G401 (cell line): ENCODE measurements around the gene SETD5. TPM values are rescaled to one million over a fixed set of nuclear protein-coding genes. Genes with fewer than 3 reads are reported as not detected.

Experiments used
- DNase-seq: peaks from one replicate; pipeline ENCODE4 v3.0.0-alpha.2; 2015; ENCODE audit warnings: low spot score
- in situ Hi-C: cut with HindIII; loops from 2 replicates; pipeline ENCODE4 v1.10.0; 2016; ENCODE audit warnings: low sequenced_read_pairs, mixed read lengths
- total RNA-seq: library from RNA; depleted of rRNA; stranded (reverse); fragments of >200 nt; shearing (Covaris generic); gene quantifications from 2 replicates; pipeline ENCODE4 v1.2.3, GENCODE V29; 2014

The SETD5 gene
- total RNA-seq, 1 experiment from 2014 or later = 60.6 TPM

DNA sequence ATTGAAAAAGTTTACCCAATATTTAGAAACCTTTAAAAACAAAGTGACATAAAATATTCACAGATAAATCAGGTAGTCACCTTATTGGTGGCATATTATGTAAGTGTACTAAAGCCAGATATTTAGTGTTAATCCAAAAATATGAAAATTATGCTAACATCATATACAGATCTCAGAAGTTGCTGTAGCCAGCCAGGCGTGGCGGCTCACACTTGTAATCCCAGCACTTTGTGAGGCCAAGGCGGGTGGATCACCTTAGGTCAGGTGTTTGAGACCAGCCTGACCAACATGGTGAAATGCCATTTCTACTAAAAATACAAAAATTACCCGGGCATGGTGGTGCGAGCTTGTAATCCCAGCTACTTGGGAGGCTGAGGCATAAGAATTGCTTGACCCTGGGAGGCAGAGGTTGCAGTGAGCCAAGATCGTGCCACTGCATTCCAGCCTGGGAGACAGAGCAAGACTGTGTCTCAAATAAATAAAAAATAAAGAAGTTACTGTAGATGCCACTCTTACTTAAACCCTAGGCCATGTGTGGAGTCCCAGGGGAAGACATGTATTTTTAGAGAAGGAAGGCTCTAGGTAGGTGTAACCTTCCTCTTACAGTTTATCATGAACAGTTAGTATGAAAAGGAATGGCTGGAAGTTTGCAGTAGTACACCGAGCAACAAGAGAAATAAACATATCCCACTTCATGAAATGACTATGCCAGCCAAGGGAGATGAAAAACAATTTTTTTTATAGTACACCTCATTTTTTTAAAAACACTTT, 9.6 kb downstream of the SETD5 start:
- DNase-seq = no peak
- in situ Hi-C loops = no loop called here

DNA sequence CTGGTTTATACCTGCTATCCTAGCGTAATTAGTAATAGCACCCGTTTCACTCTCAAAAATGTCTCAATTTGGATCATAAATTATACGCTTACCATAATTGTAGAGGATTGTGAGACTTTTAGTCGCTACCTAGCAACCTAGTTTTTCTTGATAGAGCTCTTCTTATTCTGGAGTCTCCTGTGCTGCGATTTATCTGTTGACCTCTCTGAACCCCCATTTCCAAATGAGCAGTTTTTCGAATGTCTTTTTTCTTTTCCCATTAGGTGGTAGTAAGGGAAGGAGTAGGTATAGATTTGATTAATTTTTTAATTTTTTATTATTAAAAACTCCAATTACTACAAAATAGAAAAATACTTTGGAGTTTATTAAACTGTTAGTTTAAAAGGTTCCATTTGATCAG, 10.6 kb downstream of the SETD5 start:
- in situ Hi-C loops = no loop called here
- no peak for DNase-seq

DNA sequence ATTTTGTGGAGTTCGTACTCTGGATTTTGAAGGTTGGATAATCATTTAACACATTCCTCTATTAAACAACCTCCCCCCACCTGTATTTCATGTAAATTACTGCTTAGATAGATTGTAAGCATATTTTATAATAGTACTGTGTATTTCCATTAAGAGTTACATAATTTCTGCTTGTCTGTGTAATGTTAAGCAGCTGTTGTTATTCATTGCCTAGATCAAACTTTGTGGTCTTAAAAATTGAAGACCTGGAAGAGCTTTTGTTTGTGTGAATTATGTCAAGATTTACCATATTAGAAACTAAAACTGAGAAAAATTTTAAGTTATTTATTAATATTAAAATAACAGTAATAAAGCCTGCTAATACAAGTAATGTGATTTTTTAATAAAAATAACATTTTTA, 11.1 kb downstream of the SETD5 start:
- in situ Hi-C loops = no loop called here
- no peak for DNase-seq

DNA sequence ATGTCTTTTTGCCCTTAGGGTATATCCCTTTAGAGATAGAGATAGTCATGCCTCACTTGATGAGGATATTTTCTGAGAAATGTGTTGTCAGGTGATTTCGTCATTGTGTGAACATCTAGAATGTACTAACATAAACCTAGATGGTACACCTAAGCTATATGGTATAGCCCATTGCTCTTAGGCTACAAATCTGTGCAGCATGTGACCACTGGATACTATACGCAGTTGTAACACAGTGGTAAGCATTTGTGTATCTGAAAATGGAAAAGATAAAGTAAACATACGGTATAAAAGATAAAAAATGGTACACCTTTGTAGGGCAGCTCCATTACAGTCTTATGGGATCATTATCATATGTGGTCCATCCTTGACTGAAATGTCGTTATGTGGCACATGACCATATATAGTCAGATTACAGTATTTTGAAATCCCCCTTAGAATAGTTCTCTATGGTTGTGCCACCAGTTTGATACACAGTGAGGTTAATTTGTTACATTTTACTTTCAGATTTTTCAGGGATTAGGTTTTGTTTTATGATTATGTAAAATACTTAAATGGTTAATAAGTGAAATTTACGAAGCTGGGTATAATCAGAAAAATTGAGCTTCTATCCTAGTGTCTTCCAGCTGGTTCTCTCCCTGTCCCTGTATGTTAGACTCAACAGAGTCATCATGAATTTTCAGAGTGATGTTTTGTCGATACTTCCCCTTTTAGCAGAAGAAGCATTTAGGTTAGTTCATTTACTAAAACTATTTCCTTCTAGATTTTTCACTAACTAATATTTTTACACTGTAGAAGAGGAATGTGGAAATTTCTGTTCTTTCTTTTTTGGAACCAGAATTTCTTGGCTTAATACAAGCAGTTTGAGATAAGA, 12.8 kb downstream of the SETD5 start:
- in situ Hi-C loops = no loop called here
- no peak for DNase-seq

DNA sequence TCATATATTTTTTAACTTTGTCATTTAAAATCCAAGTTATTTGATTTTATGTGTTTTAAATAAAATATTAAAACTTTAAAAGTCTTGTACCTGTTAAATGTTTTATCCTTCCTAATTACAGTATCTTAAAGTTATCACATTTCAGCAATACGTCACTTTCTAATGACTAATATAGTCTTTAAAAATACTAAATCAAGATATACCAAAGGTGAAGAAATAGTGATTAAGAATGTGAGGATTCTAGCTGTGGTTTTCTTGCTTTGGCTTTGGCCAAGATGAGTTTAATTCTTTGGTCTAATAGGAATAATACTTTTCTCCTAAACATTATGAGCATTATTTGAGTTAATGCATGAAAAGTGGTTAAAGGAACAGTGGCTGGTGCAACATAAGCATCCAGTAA, 13.9 kb downstream of the SETD5 start:
- in situ Hi-C loops = no loop called here
- no peak for DNase-seq

DNA sequence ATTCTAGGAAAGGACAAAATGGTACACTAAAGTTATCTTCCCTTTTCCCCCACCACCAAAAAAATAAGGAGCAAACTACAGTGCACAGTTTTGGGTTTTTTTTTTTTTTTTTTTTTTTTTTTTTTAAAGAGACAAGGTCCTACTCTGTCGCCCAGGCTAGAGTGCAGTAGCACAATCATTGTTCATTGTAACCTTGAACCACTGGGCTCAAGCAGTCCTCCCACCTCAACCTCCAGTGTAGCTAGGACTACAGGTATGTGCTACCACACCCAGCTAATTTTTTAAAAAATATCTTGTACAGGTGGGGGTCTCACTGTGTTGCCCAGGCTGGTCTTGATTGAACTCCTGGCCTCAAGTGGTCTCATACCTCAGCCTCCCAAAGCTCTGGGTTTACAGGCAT, 14.9 kb downstream of the SETD5 start:
- no peak for DNase-seq
- in situ Hi-C loops = no loop called here

DNA sequence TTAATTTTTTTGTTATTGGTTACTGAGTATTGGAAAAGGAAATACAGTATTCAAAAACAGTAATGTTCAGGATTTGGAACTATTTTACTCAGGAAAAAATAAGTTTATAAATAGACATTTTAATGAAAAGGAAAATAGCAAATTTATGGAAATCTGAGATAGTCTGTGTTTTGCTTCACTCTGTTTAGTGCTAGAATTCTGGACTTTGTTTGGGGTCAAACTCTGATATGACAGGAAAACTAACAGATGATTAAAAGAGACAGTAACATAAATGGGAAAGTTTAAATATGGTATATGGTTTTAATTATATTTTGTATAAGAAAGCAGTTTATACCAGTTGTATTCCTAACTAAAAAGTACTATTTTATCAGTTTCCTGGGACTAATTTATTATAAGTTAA, 17.4 kb downstream of the SETD5 start:
- in situ Hi-C loops = no loop called here
- no peak for DNase-seq

DNA sequence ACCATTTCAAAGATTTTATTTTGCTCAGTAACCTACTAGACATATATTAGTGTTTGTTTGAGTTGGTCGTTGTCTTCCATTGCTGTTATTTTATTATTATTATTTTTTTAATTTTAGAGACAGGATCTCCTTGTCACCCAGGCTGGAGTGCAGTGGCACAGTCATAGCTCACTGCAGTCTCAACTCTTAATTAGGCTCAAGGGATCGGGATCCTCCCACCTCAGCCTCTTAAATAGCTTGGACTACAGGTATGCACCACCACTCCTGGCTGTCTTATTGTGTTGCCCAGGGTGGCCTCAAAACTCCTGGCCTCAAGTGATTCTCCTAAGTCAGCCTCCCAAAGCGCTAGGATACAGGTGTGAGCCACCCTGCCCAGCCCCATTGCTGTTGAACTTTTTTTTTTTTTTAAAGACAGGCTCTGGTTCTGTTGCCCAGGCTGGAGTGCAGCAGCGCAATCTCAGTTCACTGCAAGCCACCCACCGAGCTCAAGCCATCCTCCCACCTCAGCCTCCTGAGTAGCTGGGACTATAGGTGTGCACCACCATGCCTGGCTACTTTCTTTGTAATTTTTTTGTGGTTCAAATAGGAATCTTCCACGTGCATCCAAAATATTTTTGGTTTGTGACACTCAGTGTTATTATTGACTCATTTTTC, 18.2 kb downstream of the SETD5 start:
- in situ Hi-C loops = no loop called here
- no peak for DNase-seq

DNA sequence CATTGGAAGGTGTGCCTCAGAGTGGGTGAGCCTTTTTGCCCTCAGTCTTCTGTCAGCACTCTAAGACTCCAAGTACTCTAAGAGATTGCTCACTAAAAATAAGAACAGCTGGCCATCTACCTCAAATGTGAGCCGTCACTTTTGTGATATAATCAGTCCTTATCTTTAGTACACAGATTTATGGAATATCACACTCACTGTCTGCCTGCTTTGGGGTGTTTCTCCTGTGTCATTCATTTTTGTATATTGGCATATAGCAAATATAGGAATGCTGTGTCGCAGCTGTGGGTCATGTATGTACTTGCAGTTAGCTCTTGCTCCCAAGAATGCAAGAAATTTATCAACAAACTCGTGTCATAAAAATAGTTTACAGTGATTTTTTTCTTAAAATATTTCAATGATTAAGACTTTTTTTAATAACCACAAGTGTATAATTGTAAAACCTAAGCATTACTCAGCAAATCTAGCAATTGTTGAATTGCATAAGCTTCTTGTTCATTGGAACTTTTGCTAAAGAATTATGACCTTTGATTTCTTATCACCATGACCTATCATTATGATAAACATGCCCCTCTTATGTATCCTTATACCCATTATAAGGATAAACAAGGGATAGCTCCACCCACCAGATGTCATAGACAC, 18.8 kb downstream of the SETD5 start:
- DNase-seq = no peak
- in situ Hi-C loops = no loop called here

DNA sequence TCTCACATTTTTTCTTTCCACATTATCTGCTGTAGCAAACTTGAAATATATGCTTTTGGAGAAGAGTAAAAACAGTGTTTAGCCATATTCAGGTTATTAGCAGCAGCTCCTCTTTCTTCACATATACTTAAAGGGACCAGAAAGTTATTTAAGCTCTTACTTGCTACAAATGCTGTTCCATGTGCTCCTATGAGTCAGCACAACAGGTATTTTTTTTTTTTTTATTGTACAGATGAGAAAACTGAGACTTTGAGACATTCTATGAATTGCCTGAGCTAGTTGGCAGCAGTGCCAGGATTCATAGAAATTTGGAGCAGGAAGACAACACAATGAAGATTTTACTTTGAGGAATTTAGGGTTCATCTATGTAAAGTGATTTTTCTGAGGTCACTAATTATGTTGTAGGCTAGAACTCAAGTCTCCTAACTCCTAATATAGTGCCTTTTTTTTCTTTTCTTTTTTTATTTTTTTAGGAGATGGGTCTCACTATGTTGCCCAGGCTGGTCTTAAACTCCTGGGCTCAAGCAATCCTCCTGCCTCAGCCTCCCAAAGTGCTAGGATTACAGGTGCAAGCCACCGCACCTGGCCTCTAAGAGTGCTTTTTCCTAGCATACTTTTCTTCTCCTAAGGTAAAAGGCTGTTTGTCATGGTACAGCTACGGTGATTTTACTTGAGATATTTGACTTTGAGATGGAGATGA, 23.6 kb downstream of the SETD5 start:
- in situ Hi-C loops = no loop called here
- DNase-seq = no peak

DNA sequence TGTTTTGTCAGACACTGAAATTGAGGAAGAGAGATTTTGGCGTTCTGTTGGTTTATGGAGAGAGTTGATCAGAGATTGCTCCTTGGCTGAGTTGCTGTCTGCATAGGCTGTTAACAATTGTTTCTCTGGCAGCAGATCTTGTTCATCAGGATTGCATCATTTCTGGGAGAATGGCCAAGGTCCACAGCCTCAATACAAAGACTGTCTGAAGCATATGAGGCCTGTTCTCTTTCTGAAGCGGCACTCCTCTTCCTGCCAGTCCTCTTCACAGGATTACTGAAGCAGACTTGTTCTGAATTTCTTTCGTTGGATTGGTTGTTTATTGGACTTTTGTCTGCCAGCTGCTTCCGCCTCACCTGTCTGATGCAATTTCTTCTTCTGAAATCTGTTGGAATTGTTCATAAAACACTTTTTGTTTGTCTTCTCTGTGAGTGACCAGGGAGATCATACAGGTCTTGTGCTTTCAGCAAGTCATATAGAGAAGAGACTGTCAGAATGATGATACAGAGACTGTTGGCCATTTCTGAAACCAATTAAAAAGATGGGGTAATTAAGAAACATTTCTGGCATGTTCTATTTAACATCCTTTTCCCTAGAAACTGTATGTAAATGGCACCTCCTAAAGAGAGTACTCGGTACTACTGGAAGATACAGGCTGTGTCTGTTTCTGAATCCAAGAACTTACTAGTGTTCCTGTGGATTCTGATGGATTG, 25.5 kb downstream of the SETD5 start:
- in situ Hi-C loops = no loop called here
- peak; percentile 99 for DNase-seq

DNA sequence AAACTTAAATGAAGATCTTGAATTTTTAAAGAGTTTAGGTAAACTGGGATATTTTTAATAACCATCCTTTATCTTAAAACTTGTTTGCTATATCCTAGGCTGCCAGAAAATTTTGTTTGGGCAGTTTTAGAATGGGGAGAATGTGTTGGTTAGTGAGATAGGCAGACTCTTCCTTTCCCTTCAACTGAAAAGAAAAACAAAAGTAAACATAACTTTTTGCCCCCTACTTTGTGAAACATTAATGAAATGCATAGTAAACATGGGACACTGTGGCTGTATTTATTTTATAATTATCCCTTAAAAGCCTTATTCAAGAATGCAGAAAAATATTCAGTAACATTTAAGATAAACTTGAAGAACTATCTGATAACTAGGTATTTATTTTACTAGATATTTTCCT, 31.0 kb downstream of the SETD5 start:
- DNase-seq = no peak
- in situ Hi-C loops = no loop called here

DNA sequence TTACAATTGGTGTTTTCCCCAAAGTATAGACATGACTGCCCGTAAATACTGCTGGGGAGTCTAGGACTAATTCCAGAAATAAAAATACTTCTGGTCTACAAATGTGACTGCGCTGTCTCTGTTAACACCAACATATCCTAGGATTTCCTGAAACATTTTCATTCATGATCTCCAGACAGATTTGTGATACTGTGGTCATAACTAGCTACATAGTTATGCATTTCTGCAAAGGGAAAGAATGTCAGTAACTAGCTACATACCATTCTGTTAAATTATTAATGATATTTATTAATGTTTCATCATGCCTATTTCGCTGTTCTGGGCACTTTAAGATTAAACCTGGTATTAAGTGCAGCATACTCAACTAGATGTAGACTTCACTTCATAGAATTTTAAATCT, 33.3 kb downstream of the SETD5 start:
- in situ Hi-C loops = no loop called here
- no peak for DNase-seq

DNA sequence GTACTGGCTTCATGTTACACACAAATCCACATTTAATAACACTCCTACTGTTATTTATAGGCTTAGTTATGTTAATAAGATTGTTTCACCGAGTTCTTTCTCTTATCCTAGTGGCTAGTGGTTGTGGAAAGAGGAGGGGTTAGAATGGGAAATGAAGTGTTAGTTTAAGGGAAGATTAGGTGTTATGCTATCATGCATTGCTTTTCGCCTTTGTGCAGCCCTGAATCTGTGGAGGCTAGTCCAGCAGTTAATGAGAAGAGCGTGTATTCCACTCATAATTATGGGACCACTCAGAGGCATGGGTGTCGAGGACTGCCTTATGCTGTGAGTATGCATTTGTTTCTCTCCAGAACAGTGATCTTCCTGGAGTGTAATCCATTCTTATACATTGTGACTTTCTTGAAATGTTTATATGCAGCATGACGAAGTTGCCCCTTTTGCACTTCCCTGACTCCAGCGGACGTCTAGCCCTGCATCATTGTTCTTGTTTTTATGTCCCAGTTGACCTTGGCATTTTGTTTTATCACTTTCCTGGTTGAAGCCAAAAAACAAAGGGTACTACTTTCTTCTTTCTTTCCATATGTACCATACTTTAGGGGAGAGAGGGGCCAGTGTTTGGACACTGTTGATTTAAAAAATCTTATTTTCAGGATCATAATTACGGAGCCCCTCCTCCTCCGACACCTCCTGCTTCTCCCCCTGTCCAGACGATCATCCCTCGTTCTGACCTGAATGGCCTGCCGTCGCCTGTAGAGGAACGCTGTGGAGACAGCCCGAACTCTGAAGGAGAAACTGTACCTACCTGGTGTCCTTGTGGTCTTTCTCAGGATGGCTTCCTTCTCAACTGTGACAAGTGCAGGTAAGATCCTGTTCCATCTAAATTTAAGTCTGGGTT, 36.5 kb downstream of the SETD5 start:
- no peak for DNase-seq
- in situ Hi-C loops = no loop called here

DNA sequence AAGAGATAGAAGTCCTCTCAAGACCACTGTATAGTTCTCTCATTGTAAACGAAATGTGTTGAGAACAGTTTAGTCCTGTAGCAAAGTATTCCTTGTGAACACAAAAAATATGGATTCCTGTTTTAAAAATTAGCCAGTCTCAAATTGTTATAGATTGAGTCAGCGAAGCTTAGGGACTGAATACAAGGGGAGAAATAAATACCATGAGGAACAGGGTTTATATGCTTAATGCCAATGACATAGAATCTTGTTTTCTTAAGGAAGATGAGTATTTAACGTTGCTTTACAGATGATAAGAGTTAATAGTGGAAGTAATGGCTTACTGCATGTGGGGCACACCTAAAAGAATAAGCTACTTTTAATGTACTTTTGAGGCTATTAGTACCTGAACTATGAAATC, 37.9 kb downstream of the SETD5 start:
- in situ Hi-C loops = no loop called here
- no peak for DNase-seq

DNA sequence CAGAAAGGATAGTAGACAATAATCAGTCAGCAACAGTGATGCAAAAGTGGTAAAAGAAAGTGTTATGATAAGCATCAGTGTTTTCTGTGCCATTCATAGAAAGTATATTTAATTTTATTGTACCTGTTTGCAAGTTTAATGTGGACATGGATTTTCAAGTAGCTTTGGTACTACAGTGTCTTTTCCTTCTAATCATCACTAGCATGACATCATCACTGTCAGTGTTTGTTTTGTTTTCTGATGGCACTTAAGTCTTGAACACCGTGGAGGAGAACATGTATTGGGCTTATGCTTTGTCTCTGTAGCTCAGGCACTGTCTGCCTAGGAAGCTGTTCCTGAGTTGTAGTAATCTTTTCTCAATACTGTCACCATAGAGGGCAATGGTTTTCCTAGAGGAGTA, 41.9 kb downstream of the SETD5 start:
- in situ Hi-C loops = no loop called here
- no peak for DNase-seq

DNA sequence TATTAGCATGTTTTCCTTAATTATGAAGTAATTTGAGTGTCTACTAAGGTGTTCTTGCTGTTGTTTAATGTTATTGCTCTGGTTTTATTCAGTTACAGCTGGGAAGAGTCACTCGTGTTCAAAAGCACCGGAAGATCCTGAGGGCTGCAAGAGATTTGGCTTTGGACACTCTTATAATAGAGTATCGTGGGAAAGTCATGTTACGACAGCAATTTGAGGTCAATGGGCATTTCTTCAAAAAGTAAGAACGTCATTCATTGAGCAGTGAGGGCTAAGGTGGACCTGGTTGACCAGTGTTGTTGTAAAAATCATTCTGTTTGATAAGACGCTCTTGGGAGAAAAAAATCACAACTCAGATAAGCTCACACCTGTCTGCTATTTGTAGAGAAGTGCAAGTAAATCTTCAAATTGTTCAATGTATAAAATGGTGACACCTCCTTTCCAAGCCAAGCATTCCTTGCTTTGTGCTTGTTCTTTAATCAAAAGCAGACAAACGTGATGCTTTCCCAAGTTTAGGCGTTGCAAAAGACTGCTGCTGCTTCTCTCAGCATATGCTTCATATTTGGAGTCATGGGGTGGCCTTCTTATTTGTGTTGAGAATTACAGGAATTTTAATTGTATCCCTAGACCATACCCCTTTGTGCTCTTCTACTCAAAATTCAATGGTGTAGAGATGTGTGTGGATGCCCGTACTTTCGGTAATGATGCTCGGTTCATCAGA, 44.2 kb downstream of the SETD5 start:
- DNase-seq = no peak
- in situ Hi-C loops = no loop called here
